ENCODE measurements around the gene TTLL12. TPM values are rescaled to one million over a fixed set of nuclear protein-coding genes. Genes with fewer than 3 reads are reported as not detected.

The TTLL12 gene
- total RNA-seq, 2 experiments from 2014 or later: 66.5 to 71.5 TPM

- Histone ChIP-seq H3K9me2 (ENCODE audit: insufficient read depth, low read length) (no peaks in the 10 kb centered on the region), H3K36me3 (ENCODE audit: insufficient read depth, low read length) (no peaks in the 10 kb centered on the region), H3K4me1 (ENCODE audit: insufficient read depth, low read length, poor library complexity, severe bottlenecking) (no peaks in the 10 kb centered on the region), H3K27ac (ENCODE audit: low read depth, low read length, poor library complexity, severe bottlenecking) (no peak overlapping the region), H3K9me3 (ENCODE audit: low read length) (no peaks in the 10 kb centered on the region), H3K4me2 (ENCODE audit: low read length) (no peak overlapping the region), H3K79me2 (ENCODE audit: insufficient read depth, low read depth, low read length) (no peaks in the 10 kb centered on the region), H4K20me1 (ENCODE audit: insufficient read depth, low read length) (no peaks in the 10 kb centered on the region), H3K4me3 (ENCODE audit: low read depth, low read length, poor library complexity, severe bottlenecking) (no peak overlapping the region), H2AFZ (ENCODE audit: low read length) (no peak overlapping the region)
- ChIA-PET CTCF (ENCODE audit: unreplicated experiment) (no interaction called here), POLR2A (no interaction called here)
- TF ChIP-seq EZH2phosphoT487 (IDR thresholded peaks at IDR 0.05; ENCODE audit: borderline replicate concordance, low read depth, low read length) (no peak), CTCF (conservative IDR thresholded peaks at IDR 0.05; ENCODE audit: low read length) (no peak)
- BruUV-seq (replicated peaks): no TSS peak
- intact Hi-C loops (cut with micrococcal nuclease; ENCODE audit: unreplicated experiment): no loop called here
- no peak for DNase-seq (ENCODE audit: low spot score)
Observed at GRCh38 chr22:43198936-43199335, 12.0 kb upstream of the TTLL12 start.

GRCh38 chr22:43198126-43198525 lies 11.2 kb upstream of the TTLL12 start:
- H2AFZ ChIP-seq (ENCODE audit: low read length): no peak overlapping the region
- no peaks in the 10 kb centered on the region for H3K4me1 ChIP-seq (ENCODE audit: insufficient read depth, low read length, poor library complexity, severe bottlenecking)
- no peaks in the 10 kb centered on the region for H4K20me1 ChIP-seq (ENCODE audit: insufficient read depth, low read length)
- H3K79me2 ChIP-seq (ENCODE audit: insufficient read depth, low read depth, low read length): no peaks in the 10 kb centered on the region
- intact Hi-C loops (cut with micrococcal nuclease; ENCODE audit: unreplicated experiment): no loop called here
- DNase-seq (ENCODE audit: low spot score): no peak
- H3K36me3 ChIP-seq (ENCODE audit: insufficient read depth, low read length): no peaks in the 10 kb centered on the region
- H3K9me3 ChIP-seq (ENCODE audit: low read length): no peaks in the 10 kb centered on the region
- POLR2A ChIA-PET: no interaction called here
- CTCF ChIA-PET (ENCODE audit: unreplicated experiment): no interaction called here
- H3K9me2 ChIP-seq (ENCODE audit: insufficient read depth, low read length): no peaks in the 10 kb centered on the region
- no peak overlapping the region for H3K27ac ChIP-seq (ENCODE audit: low read depth, low read length, poor library complexity, severe bottlenecking)
- no peak overlapping the region for H3K4me3 ChIP-seq (ENCODE audit: low read depth, low read length, poor library complexity, severe bottlenecking)
- BruUV-seq (replicated peaks): no TSS peak
- H3K4me2 ChIP-seq (ENCODE audit: low read length): no peak overlapping the region
- TF ChIP-seq CTCF (conservative IDR thresholded peaks at IDR 0.05; ENCODE audit: low read length): no peak
- TF ChIP-seq EZH2phosphoT487 (IDR thresholded peaks at IDR 0.05; ENCODE audit: borderline replicate concordance, low read depth, low read length): no peak

GRCh38 chr22:43197271-43197941 lies 10.5 kb upstream of the TTLL12 start:
- Histone ChIP-seq H3K9me3 (ENCODE audit: low read length) (no peaks in the 10 kb centered on the region), H3K4me2 (ENCODE audit: low read length) (no peak overlapping the region), H3K27ac (ENCODE audit: low read depth, low read length, poor library complexity, severe bottlenecking) (no peak overlapping the region), H2AFZ (ENCODE audit: low read length) (no peak overlapping the region), H3K79me2 (ENCODE audit: insufficient read depth, low read depth, low read length) (no peaks in the 10 kb centered on the region), H4K20me1 (ENCODE audit: insufficient read depth, low read length) (no peaks in the 10 kb centered on the region), H3K4me3 (ENCODE audit: low read depth, low read length, poor library complexity, severe bottlenecking) (no peak overlapping the region), H3K36me3 (ENCODE audit: insufficient read depth, low read length) (no peaks in the 10 kb centered on the region), H3K4me1 (ENCODE audit: insufficient read depth, low read length, poor library complexity, severe bottlenecking) (no peaks in the 10 kb centered on the region), H3K9me2 (ENCODE audit: insufficient read depth, low read length) (no peaks in the 10 kb centered on the region)
- no peak for TF ChIP-seq CTCF (conservative IDR thresholded peaks at IDR 0.05; ENCODE audit: low read length)
- no peak for TF ChIP-seq EZH2phosphoT487 (IDR thresholded peaks at IDR 0.05; ENCODE audit: borderline replicate concordance, low read depth, low read length)
- DNase-seq (ENCODE audit: low spot score): no peak
- ChIA-PET POLR2A (no interaction called here), CTCF (ENCODE audit: unreplicated experiment) (no interaction called here)
- no TSS peak for BruUV-seq (replicated peaks)
- intact Hi-C loops (cut with micrococcal nuclease; ENCODE audit: unreplicated experiment): no loop called here

All from OCI-LY7 (cell line).